HCT116 (cell line): Measurements from ENCODE around the gene CNTN5. TPM values are rescaled to one million over a fixed set of nuclear protein-coding genes. Genes with fewer than 3 reads are reported as not detected.

Source experiments
- ATAC-seq: fragments of 200-7000 bp; cut with Tn5 transposase; 2 replicates; pipeline ENCODE4 v1.9.1; 2020; ENCODE audit warnings: mild to moderate bottlenecking, moderate library complexity
- BruUV-seq: library from RNA; stranded (reverse); fragments of 400-500 nt; replicated peaks from 2 replicates; lab custom pipeline; 2021; lab: Mats Ljungman, UMichigan
- CTCF ChIA-PET: fragments of 300-600 bp; sonication (Branson Sonifier 250); formaldehyde crosslinking; loops from one replicate; lab custom pipeline; 2021; ENCODE audit warnings: antibody characterized with exemption; lab: Charles Lee
- POLR2A ChIA-PET: fragments of 300-600, 350-600 bp; sonication (Branson Sonifier 250); formaldehyde crosslinking; loops from one replicate; lab custom pipeline; 2021; ENCODE audit warnings: antibody characterized with exemption; lab: Charles Lee
- RAD21 ChIA-PET, 2 experiments: fragments of 300-600 bp; sonication (Branson Sonifier 250); formaldehyde crosslinking; loops; one replicate each; lab custom pipeline; 2023; ENCODE audit warnings: low total read pairs in 2 of 2; ENCODE audit not compliant: uncharacterized antibody in 2 of 2, unreplicated experiment in 2 of 2, low non-redundant PET in 1 of 2; lab: Charles Lee
- DNase-seq: peaks from one replicate; pipeline ENCODE4 v3.0.0-alpha.2; 2010; ENCODE audit warnings: low read depth, low spot score
- H2AFZ ChIP-seq: fragments of 200-600 bp; shearing (Covaris generic), sonication (generic); 2 replicates; pipeline ENCODE4 v1.6.1; 2017; ENCODE audit warnings: low read depth, mixed run types, mixed read lengths, antibody characterized with exemption, low read length; ENCODE audit not compliant: poor library complexity, severe bottlenecking
- H3K27ac ChIP-seq: 2 replicates; pipeline ENCODE4 v1.5.1; 2012; ENCODE audit warnings: low read depth, low read length
- H3K27me3 ChIP-seq: fragments of 200-600 bp; sonication (generic); 2 replicates; pipeline ENCODE4 v1.6.1; 2016; ENCODE audit warnings: mixed run types, low read length, mixed read lengths; ENCODE audit not compliant: insufficient read depth
- H3K36me3 ChIP-seq, 2 experiments: fragments of 200-500 bp in 1 of 2; fragments of 200-600 bp in 1 of 2; sonication (Bioruptor generic) in 1 of 2; sonication (generic) in 1 of 2; 2 replicates each; pipeline versions ENCODE4 v1.5.1 to v1.6.1; 2014 to 2016; ENCODE audit warnings: low read length in 2 of 2, inconsistent platforms in 1 of 2, mixed read lengths in 1 of 2, mixed run types in 1 of 2; ENCODE audit not compliant: insufficient read depth in 2 of 2, control insufficient read depth in 1 of 2
- H3K4me1 ChIP-seq, 2 experiments: fragments of 200-600 bp in 1 of 2; sonication (generic) in 1 of 2; 2 replicates each; pipeline versions ENCODE4 v1.5.1 to v1.6.1; 2012 to 2017; ENCODE audit warnings: low read length in 2 of 2, inconsistent platforms in 1 of 2, mild to moderate bottlenecking in 1 of 2, mixed read lengths in 1 of 2, mixed run types in 1 of 2, moderate library complexity in 1 of 2; ENCODE audit not compliant: insufficient read depth in 2 of 2, control insufficient read depth in 1 of 2
- H3K4me2 ChIP-seq: fragments of 200-600 bp; sonication (generic); 2 replicates; pipeline ENCODE4 v1.6.1; 2017; ENCODE audit warnings: mixed run types, low read length, mixed read lengths
- H3K4me3 ChIP-seq, 2 experiments: fragments of 200-600 bp in 1 of 2; sonication (generic) in 1 of 2; replicated peaks in 1 of 2; 2 replicates each; pipeline ENCODE4 v1.5.1; 2011 to 2016; ENCODE audit warnings: low read length in 2 of 2, control low read depth in 1 of 2, low read depth in 1 of 2, mild to moderate bottlenecking in 1 of 2, mixed read lengths in 1 of 2, mixed run types in 1 of 2
- H3K79me2 ChIP-seq: fragments of 200-600 bp; sonication (generic); 2 replicates; pipeline ENCODE4 v1.6.1; 2017; ENCODE audit warnings: mild to moderate bottlenecking, mixed run types, low read length, moderate library complexity, mixed read lengths; ENCODE audit not compliant: insufficient read depth
- H3K9ac ChIP-seq: fragments of 200-600 bp; sonication (generic); 2 replicates; pipeline ENCODE4 v1.6.1; 2016; ENCODE audit warnings: low read length, mixed read lengths
- H3K9me2 ChIP-seq: fragments of 200-600 bp; sonication (generic), shearing (Covaris generic); 2 replicates; pipeline ENCODE4 v1.6.1; 2017; ENCODE audit warnings: mixed run types, mild to moderate bottlenecking, moderate library complexity; ENCODE audit not compliant: insufficient read depth
- H3K9me3 ChIP-seq, 2 experiments: fragments of 200-500 bp in 1 of 2; fragments of 200-600 bp in 1 of 2; sonication (Bioruptor generic) in 1 of 2; sonication (generic) in 1 of 2; 2 replicates each; pipeline ENCODE4 v1.6.1; 2014 to 2017; ENCODE audit warnings: low read length in 2 of 2, mixed read lengths in 2 of 2, inconsistent platforms in 1 of 2, low read depth in 1 of 2, mild to moderate bottlenecking in 1 of 2, mixed run types in 1 of 2, moderate library complexity in 1 of 2; ENCODE audit not compliant: control insufficient read depth in 1 of 2, insufficient read depth in 1 of 2
- H4K20me1 ChIP-seq: fragments of 200-600 bp; sonication (generic), shearing (Covaris generic); 2 replicates; pipeline ENCODE4 v1.6.1; 2017; ENCODE audit warnings: mixed run types, mild to moderate bottlenecking, moderate library complexity; ENCODE audit not compliant: insufficient read depth
- ATF3 ChIP-seq: IDR thresholded peaks from 2 replicates; pipeline ENCODE4 v1.6.1; 2012
- CBX3 ChIP-seq: IDR thresholded peaks from 2 replicates; pipeline ENCODE4 v1.6.1; 2012; ENCODE audit warnings: low read depth
- CTCF ChIP-seq, 3 experiments: fragments of 200-600 bp in 1 of 3; sonication (generic) in 1 of 3; IDR thresholded peaks in 2 of 3; conservative IDR thresholded peaks in 1 of 3; 2 replicates each; pipeline ENCODE4 v1.5.1; 2012 to 2017; ENCODE audit warnings: low read depth in 2 of 3, low read length in 2 of 3, antibody characterized with exemption in 1 of 3, borderline replicate concordance in 1 of 3, control low read depth in 1 of 3, mild to moderate bottlenecking in 1 of 3, mixed read lengths in 1 of 3, mixed run types in 1 of 3, moderate library complexity in 1 of 3; ENCODE audit not compliant: insufficient read depth in 1 of 3
- EGR1 ChIP-seq: IDR thresholded peaks from 2 replicates; pipeline ENCODE4 v1.6.1; 2012; ENCODE audit warnings: low read depth
- EZH2phosphoT487 ChIP-seq: fragments of 200-600 bp; IDR thresholded peaks from 2 replicates; pipeline ENCODE4 v1.6.1; 2018; ENCODE audit warnings: antibody characterized with exemption, borderline replicate concordance
- FOSL1 ChIP-seq: IDR thresholded peaks from 2 replicates; pipeline ENCODE4 v1.6.1; 2012; ENCODE audit warnings: low read depth
- JUND ChIP-seq: IDR thresholded peaks from 2 replicates; pipeline ENCODE4 v1.6.1; 2012
- MAX ChIP-seq: IDR thresholded peaks from 2 replicates; pipeline ENCODE4 v1.6.1; 2012
- POLR2AphosphoS5 ChIP-seq: IDR thresholded peaks from 2 replicates; pipeline ENCODE4 v1.6.1; 2011; ENCODE audit warnings: mild to moderate bottlenecking, low read depth, low read length, moderate library complexity
- RAD21 ChIP-seq: IDR thresholded peaks from 2 replicates; pipeline ENCODE4 v1.6.1; 2012; ENCODE audit warnings: low read depth, mild to moderate bottlenecking
- SRF ChIP-seq: IDR thresholded peaks from 2 replicates; pipeline ENCODE4 v1.6.1; 2012; ENCODE audit warnings: low read depth
- TCF7L2 ChIP-seq: IDR thresholded peaks from 2 replicates; pipeline ENCODE4 v1.7.0; 2011; ENCODE audit warnings: borderline replicate concordance, inconsistent platforms; ENCODE audit not compliant: insufficient read depth, insufficient read length; ENCODE audit errors: extremely low read depth
- YY1 ChIP-seq: IDR thresholded peaks from 2 replicates; pipeline ENCODE4 v1.6.1; 2011; ENCODE audit warnings: low read length, low read depth, moderate library complexity, mild to moderate bottlenecking; ENCODE audit not compliant: insufficient replicate concordance; ENCODE audit errors: extremely low read depth
- ZBTB33 ChIP-seq: IDR thresholded peaks from 2 replicates; pipeline ENCODE4 v1.6.1; 2011; ENCODE audit warnings: mild to moderate bottlenecking, low read length, moderate library complexity; ENCODE audit not compliant: insufficient replicate concordance; ENCODE audit errors: extremely low read depth
- ZFX ChIP-seq: fragments of 450-650 bp; IDR thresholded peaks from 2 replicates; pipeline ENCODE4 v1.6.1; 2017
- intact Hi-C: fragments of 100-400 bp; cut with micrococcal nuclease; formaldehyde crosslinking; loops from 2 replicates; pipeline ENCODE4 v1.10.0; 2022
- total RNA-seq: library from RNA; stranded (reverse); gene quantifications from one replicate; pipeline ENCODE4 v1.2.1, GENCODE V29; 2021; ENCODE audit not compliant: unreplicated experiment

CNTN5 gene
- total RNA-seq, 1 experiment from 2014 or later, result not detected

- no peaks in the 10 kb centered on the region for H3K36me3 ChIP-seq
- POLR2A ChIA-PET, result no interaction called here
- H4K20me1 ChIP-seq, result no peaks in the 10 kb centered on the region
Observed at GRCh38 chr11:99887481-99887880, 866.7 kb downstream of the CNTN5 start.

GRCh38 chr11:99893811-99894210, 873.1 kb downstream of the CNTN5 start:
- RAD21 ChIA-PET, result no interaction called here
- no peak for TF ChIP-seq JUND
- no peak for TF ChIP-seq CTCF (IDR thresholded peaks at IDR 0.05 in 2 of 3, conservative IDR thresholded peaks at IDR 0.05 in 1 of 3; ENCODE audit: borderline replicate concordance in 1 of 3, insufficient read depth in 1 of 3, low read depth in 2 of 3, low read length in 2 of 3)
- TF ChIP-seq YY1, result no peak
- no peak for TF ChIP-seq RAD21
- TF ChIP-seq EZH2phosphoT487, result no peak
- no peak for TF ChIP-seq FOSL1
- no peak for TF ChIP-seq ATF3
- no peak for TF ChIP-seq ZBTB33
- no peak for TF ChIP-seq SRF

More at GRCh38 chr11:99887481-99887880, 866.7 kb downstream of the CNTN5 start:
- no TSS peak for BruUV-seq
- Histone ChIP-seq H3K4me3 (no peak overlapping the region), H3K79me2 (no peaks in the 10 kb centered on the region), H3K27ac (no peak overlapping the region), H3K9me2 (no peaks in the 10 kb centered on the region)
- no peak for TF ChIP-seq CBX3
- TF ChIP-seq FOSL1, result no peak
- no peak for TF ChIP-seq SRF
- no peak for TF ChIP-seq ZFX
- TF ChIP-seq YY1, result no peak
- no peak for TF ChIP-seq TCF7L2
- no peak for TF ChIP-seq MAX
- TF ChIP-seq JUND, result no peak
- no peak for TF ChIP-seq EGR1
- TF ChIP-seq POLR2AphosphoS5, result no peak
- TF ChIP-seq, all 23 proteins: peak for 0
- ChIA-PET RAD21 (no interaction called here), CTCF (no interaction called here)
- DNase-seq, result no peak
- Histone ChIP-seq H3K4me1 (no peaks in the 10 kb centered on the region), H3K9me3 (peaks cover 7 to 9% of the 10 kb centered on the region in 2 experiments; a peak in 2 of 4 replicates), H2AFZ (no peak overlapping the region), H3K9ac (no peak overlapping the region), H3K27me3 (no peaks in the 10 kb centered on the region), H3K4me2 (no peak overlapping the region)
- ATAC-seq, result no peak
- intact Hi-C loops, result no loop called here

More at GRCh38 chr11:99893811-99894210, 873.1 kb downstream of the CNTN5 start:
- Histone ChIP-seq H3K9me2 (no peaks in the 10 kb centered on the region), H3K9me3 (peaks cover 0 to 10% of the 10 kb centered on the region in 2 experiments; a peak in 2 of 4 replicates), H3K4me1 (no peaks in the 10 kb centered on the region), H3K4me3 (no peak overlapping the region), H3K36me3 (no peaks in the 10 kb centered on the region), H3K27ac (no peak overlapping the region), H3K79me2 (no peaks in the 10 kb centered on the region), H3K9ac (no peak overlapping the region), H3K4me2 (no peak overlapping the region), H4K20me1 (no peaks in the 10 kb centered on the region), H2AFZ (no peak overlapping the region), H3K27me3 (no peaks in the 10 kb centered on the region)
- CTCF ChIA-PET, result no interaction called here
- DNase-seq, result no peak
- no TSS peak for BruUV-seq
- intact Hi-C loops, result no loop called here
- ATAC-seq, result no peak
- POLR2A ChIA-PET, result no interaction called here
